Activated CD8-positive, alpha-beta memory T cell treated with anti-CD3 and anti-CD28 coated beads, Interleukin-2, amount 50 U/mL, for 1 hour (primary cell): ENCODE measurements around the gene HS6ST1.

Source experiments
- DNase-seq: peaks from one replicate; pipeline ENCODE4 v3.0.0-alpha.2; 2020; ENCODE audit errors: extremely low read depth

HS6ST1 gene

GRCh38 chr2:128310094-128310716 is 8.5 kb downstream of the HS6ST1 start:
- DNase-seq, result no peak

DNA sequence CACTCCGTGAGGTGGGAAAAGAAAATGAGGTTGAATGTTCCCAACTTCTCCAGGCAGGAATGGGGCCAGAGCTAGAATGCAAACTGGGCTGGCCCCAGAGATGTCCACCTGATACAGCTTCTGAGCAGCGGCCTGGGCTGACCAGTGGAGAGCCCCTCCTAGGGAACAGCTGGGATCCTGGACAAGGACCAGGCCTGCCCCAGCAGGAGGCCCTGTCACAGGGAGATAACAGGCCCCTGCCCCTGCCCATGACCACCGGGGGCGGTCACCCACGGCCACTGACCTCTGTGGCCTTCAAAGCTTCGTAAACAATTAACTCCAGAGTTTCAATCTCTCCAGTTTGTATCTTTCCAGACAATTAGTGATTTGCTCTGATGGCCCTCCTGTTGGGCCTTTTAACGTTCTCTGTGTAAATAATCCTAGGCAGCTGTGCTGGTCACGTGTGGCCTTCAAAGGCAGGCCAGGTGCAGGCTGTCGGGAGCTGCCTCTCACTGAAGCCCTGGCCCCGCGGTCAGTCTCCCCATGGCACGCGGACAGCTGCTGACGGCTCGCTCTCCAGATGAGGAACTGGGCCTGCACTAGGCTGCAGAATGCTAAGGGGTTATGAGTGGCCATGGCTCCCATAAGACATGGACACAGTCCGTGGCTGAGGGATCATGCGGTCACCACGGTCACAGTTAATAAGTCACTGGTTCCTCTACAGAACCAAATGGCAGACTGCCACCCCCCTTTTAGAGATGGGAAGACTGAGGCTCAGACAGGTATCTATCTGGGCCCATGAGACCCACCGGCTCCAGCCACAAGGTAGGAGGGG is 9.2 kb downstream of the HS6ST1 start:
- DNase-seq, result no peak

- DNase-seq, result no peak
Measured at GRCh38 chr2:128308889-128309279, 9.8 kb downstream of the HS6ST1 start.

GRCh38 chr2:128308284-128308731 is 10.4 kb downstream of the HS6ST1 start:
- DNase-seq, result no peak

GRCh38 chr2:128307595-128307994 is 11.1 kb downstream of the HS6ST1 start:
- no peak for DNase-seq

DNA sequence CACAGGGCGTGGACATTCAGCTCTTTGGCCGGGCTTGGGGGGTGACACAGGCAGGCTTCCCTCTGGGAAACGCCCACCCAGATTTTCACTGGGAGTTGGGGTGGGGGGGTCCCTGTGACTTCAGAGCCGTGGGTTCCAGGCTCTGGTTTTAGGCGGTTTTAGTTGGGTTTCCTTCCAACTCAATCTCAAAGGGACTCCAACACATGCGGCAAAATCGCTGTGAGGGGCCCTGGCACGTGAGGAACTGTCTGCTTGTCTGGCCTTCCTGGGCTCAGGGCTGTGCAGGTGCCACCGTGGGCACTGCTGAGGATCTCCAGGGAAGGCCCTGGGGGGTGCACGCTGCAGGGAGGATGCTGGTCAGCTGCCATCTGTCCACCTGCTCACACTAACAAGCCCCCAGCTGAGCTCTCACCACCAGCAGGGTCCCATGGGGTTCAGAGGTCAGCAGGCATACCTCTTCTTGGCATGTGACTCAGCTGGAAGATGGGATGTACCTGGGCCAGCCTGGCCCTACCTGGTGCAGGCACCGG is 11.7 kb downstream of the HS6ST1 start:
- DNase-seq, result no peak

DNA sequence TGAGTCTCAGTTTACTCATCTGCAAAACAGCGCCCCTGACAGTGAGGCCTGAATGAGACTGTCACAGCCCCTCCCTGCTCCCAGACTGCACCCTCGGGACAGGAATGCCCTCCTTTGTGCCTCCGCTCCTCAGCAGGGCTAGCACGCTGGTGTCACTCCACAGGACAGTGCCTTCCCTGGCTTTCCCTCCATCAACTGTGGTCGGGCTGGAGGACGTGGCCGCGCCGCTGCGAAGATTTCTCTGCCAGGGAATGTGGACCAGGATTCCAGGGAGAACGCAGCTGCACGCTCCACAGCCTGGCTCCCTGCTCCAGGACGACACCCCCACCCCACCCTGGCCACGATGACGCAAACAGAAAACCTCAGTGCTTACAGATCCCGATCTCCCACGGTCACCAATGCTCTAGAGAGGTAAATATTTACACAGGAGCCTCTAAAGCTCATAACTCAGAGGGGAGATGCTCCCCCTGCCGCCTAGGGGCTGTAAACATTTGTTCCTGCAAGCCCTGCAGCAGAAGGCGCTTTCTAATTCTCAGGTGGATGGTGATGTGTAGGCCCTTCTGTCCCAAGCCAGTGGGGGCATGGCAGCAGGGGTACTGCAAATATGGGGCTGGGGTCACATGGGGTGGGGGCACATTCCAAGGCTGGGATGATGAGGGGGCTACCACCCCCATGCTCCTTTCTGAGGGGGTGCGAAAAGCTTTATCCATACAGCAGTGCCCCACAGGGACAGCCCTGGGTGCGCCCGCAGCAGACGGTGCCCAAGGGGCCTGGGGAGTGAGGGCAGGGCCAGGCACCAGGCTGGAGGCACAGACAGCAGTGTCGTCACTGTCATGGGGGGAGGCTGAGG is 12.4 kb downstream of the HS6ST1 start:
- DNase-seq, result no peak

GRCh38 chr2:128305555-128306080 is 13.1 kb downstream of the HS6ST1 start:
- DNase-seq, result no peak

GRCh38 chr2:128304715-128305554 is 13.7 kb downstream of the HS6ST1 start:
- DNase-seq, result no peak

DNA sequence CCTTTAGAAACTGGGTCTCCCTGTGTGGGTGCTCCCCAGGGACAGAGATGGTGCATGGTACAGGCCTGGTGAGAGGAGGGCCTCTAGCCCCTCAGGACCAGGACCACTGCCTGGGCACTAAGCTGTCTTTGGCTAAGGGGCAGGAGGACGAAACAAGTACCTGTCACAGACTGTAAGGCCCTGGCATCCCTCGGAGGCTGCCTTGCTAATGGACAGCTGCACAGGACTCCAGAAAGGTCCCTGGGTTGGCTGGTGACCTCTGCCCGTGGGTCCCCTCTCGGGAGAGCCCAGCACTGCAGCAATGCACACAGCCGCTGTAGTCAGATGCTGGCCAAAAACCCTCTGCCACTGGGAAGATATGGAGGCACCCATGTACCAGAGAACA is 14.3 kb downstream of the HS6ST1 start:
- no peak for DNase-seq

GRCh38 chr2:128303911-128304310 is 14.8 kb downstream of the HS6ST1 start:
- no peak for DNase-seq

DNA sequence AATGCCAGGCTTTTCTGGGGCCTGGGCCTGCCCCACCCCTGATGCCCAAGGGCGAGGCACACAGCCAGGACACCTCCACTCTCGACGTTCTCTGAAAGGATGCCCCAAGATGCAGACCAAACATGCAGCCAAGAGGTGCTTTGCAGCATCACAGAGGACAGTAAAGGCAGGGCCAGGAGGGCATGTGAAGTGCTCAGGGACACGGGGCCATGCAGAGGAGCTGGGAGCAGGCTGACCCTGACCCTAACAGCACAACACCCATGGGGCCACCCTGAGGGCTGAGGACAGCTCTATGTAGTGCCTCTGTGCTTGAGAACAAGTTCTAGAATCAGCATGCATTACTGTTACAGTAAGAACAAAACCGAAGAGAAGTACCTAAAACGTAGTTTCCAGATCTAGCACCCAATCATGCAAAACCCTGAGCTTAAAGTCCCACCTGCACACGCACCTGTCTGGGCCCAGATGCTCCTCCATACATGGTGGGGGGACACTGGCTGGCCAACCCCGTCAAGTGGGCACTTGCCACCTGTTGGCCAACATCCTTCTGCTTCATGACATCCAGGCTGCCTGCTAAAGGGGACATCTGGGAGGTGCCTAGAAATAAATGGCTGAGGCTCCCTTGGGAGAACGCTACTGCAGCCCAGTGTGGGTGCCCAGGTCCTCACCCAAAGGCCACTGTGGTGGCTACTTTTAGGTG is 15.4 kb downstream of the HS6ST1 start:
- DNase-seq, result no peak

- DNase-seq, result no peak
Measured at GRCh38 chr2:128302744-128303067, 16.0 kb downstream of the HS6ST1 start.

GRCh38 chr2:128302011-128302743 is 16.5 kb downstream of the HS6ST1 start:
- no peak for DNase-seq

GRCh38 chr2:128301501-128301966 is 17.1 kb downstream of the HS6ST1 start:
- no peak for DNase-seq

DNA sequence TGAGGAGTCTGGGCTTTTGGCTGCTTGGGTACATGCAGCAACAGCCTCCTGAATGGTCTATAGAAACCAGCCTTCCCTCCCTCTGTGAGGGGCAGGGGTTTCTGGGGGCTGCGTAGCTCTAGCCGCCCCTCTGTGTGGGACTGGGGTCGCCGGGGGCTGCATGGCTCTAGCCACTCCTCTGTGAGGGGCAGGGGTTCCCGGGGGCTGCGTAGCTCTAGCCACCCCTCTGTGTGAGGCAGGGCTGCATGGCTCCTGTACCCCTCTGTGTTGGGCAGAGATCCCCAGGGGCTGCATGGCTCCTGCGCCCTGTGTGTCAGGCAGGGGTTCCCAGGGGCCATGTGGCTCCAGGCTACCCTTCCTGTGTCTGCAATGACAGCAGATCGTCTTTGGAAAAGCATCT is 17.6 kb downstream of the HS6ST1 start:
- DNase-seq, result no peak

GRCh38 chr2:128300151-128301020 is 18.3 kb downstream of the HS6ST1 start:
- no peak for DNase-seq

DNA sequence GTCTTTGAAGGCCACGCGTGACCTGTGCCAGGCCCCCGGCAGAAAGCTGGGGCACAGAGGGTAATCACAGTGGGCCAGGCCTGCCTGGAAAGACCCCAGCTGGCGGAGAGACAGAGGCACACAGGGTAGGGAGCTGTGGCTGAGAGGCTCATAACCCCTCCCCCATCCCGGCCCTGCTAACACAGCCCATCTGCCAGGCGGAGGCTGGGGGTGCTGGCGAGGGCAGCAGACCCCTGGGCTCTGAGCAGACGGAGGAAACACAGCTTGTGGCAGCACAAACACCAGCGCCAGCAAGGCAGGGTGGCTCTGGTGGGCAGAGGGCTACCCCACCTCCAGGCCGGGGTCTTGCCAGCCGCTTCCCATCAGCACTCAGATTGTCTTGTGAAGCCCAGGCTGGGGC is 19.0 kb downstream of the HS6ST1 start:
- DNase-seq, result no peak
